B cell (primary cell): ENCODE measurements around the gene TMEM63A. TPM values are rescaled to one million over a fixed set of nuclear protein-coding genes. Genes with fewer than 3 reads are reported as not detected.

Experiments used
- ATAC-seq: fragments of 200-7000 bp; cut with Tn5 transposase; one replicate; pipeline ENCODE4 v1.10.0; 2021; ENCODE audit warnings: low read depth, mild to moderate bottlenecking, moderate number of reproducible peaks, moderate library complexity
- CTCF ChIA-PET: fragments of 350-600 bp; sonication (Branson Sonifier 250); formaldehyde crosslinking; loops from one replicate; lab custom pipeline; 2021; ENCODE audit warnings: antibody characterized with exemption, inconsistent platforms; lab: Charles Lee
- POLR2A ChIA-PET: fragments of 350-600 bp; sonication (Branson Sonifier 250); formaldehyde crosslinking; loops from one replicate; lab custom pipeline; 2021; ENCODE audit warnings: antibody characterized with exemption; lab: Charles Lee
- DNase-seq: peaks from one replicate; pipeline ENCODE4 v3.0.0; 2013
- H2AFZ ChIP-seq: 2 replicates; pipeline ENCODE4 v1.6.1; 2012; ENCODE audit warnings: mild to moderate bottlenecking, low read depth, low read length; ENCODE audit not compliant: insufficient read depth, poor library complexity, severe bottlenecking
- H3K27ac ChIP-seq, 2 donors: 1 replicate in 1 of 2; 2 replicates in 1 of 2; pipeline ENCODE4 v1.5.1; 2012 to 2013; ENCODE audit warnings: low read length in 2 of 2, mild to moderate bottlenecking in 2 of 2, moderate library complexity in 1 of 2
- H3K27me3 ChIP-seq, 4 experiments: fragments of 200-600 bp in 1 of 4; sonication (generic) in 1 of 4; replicated peaks in 1 of 4; 1 replicate in 2 of 4; 2 replicates in 2 of 4; pipeline versions ENCODE4 v1.6.1 to v1.7.0; 2013 to 2016; ENCODE audit warnings: low read length in 3 of 4, mild to moderate bottlenecking in 2 of 4, mixed read lengths in 1 of 4, moderate library complexity in 1 of 4; ENCODE audit not compliant: insufficient read depth in 4 of 4, control insufficient read depth in 3 of 4; ENCODE audit errors: control extremely low read depth in 1 of 4
- H3K36me3 ChIP-seq, 2 experiments: replicated peaks in 1 of 2; 1 replicate in 1 of 2; 2 replicates in 1 of 2; pipeline versions ENCODE4 v1.6.1 to v1.7.1; 2013; ENCODE audit warnings: low read length in 1 of 2; ENCODE audit not compliant: insufficient read depth in 2 of 2, control insufficient read depth in 1 of 2; ENCODE audit errors: control extremely low read depth in 1 of 2, extremely low read depth in 1 of 2
- H3K4me1 ChIP-seq, 2 donors: fragments of 200-600 bp in 1 of 2; sonication (generic) in 1 of 2; 1 replicate in 1 of 2; 2 replicates in 1 of 2; pipeline versions ENCODE4 v1.5.1 to v1.6.1; 2013 to 2017; ENCODE audit warnings: low read length in 2 of 2; ENCODE audit not compliant: control insufficient read depth in 2 of 2, insufficient read depth in 2 of 2
- H3K4me2 ChIP-seq: replicated peaks from 2 replicates; pipeline ENCODE3; 2012; ENCODE audit warnings: mild to moderate bottlenecking, low read depth, low read length; ENCODE audit not compliant: poor library complexity, severe bottlenecking
- H3K4me3 ChIP-seq, 5 experiments: fragments of 200-600 bp in 1 of 5; sonication (generic) in 1 of 5; 1 replicate in 3 of 5; 2 replicates in 2 of 5; pipeline versions ENCODE4 v1.5.1 to v1.7.0; 2011 to 2016; ENCODE audit warnings: low read length in 4 of 5, mild to moderate bottlenecking in 4 of 5, low read depth in 2 of 5, control low read depth in 1 of 5, moderate library complexity in 1 of 5; ENCODE audit not compliant: insufficient read depth in 1 of 5; ENCODE audit errors: control extremely low read depth in 1 of 5, extremely low read depth in 1 of 5
- H3K79me2 ChIP-seq: fragments of 200-600 bp; sonication (generic); one replicate; pipeline ENCODE4 v1.6.0; 2016; ENCODE audit warnings: low read length; ENCODE audit not compliant: control insufficient read depth, insufficient read depth
- H3K9ac ChIP-seq: fragments of 200-600 bp; sonication (generic); 2 replicates; pipeline ENCODE4 v1.6.1; 2017; ENCODE audit warnings: mild to moderate bottlenecking, low read length, moderate library complexity
- H3K9me3 ChIP-seq, 3 donors: one replicate each; pipeline versions ENCODE4 v1.6.1 to v1.7.1; 2013; ENCODE audit warnings: low read length in 2 of 3; ENCODE audit not compliant: control insufficient read depth in 2 of 3, insufficient read depth in 1 of 3; ENCODE audit errors: control extremely low read depth in 1 of 3
- H4K20me1 ChIP-seq: 2 replicates; pipeline ENCODE4 v1.6.0; 2012; ENCODE audit warnings: mild to moderate bottlenecking, low read length; ENCODE audit not compliant: insufficient read depth, control insufficient read depth, poor library complexity, severe bottlenecking
- H3K27ac Mint-ChIP-seq: one replicate; pipeline ENCODE4 v1.8.0; 2021; ENCODE audit warnings: mixed read lengths
- H3K27me3 Mint-ChIP-seq: one replicate; pipeline ENCODE4 v1.8.0; 2021; ENCODE audit warnings: mixed read lengths
- H3K4me1 Mint-ChIP-seq: one replicate; pipeline ENCODE4 v1.8.0; 2021; ENCODE audit warnings: mixed read lengths
- H3K4me3 Mint-ChIP-seq: one replicate; pipeline ENCODE4 v1.8.0; 2021; ENCODE audit warnings: mixed read lengths
- H3K9me3 Mint-ChIP-seq: one replicate; pipeline ENCODE4 v1.8.0; 2022; ENCODE audit warnings: mixed read lengths; ENCODE audit not compliant: insufficient read depth
- CTCF ChIP-seq: fragments of 200-600 bp; IDR thresholded peaks from one replicate; pipeline ENCODE4 v1.8.0; 2022; ENCODE audit warnings: antibody characterized with exemption, mild to moderate bottlenecking
- EZH2 ChIP-seq: IDR thresholded peaks from 2 replicates; pipeline ENCODE4 v1.6.1; 2012; ENCODE audit warnings: borderline replicate concordance, low read depth, mild to moderate bottlenecking, moderate library complexity, low read length; ENCODE audit not compliant: insufficient read depth, poor library complexity, severe bottlenecking
- WGBS: methylation state at CpG from one replicate; pipeline ENCODE4 v1.1.5; 2013; ENCODE audit warnings: missing lambda C conversion rate; ENCODE audit not compliant: insufficient coverage; 5-methylcytosine and 5-hydroxymethylcytosine counted together
- intact Hi-C: fragments of 100-400 bp; cut with micrococcal nuclease; formaldehyde crosslinking; loops from one replicate; pipeline ENCODE4 v1.10.0; 2022
- polyA plus RNA-seq: library from polyadenylated mRNA; depleted of rRNA; stranded (reverse); fragments of >200 nt; gene quantifications from 2 replicates; pipeline ENCODE4 v1.2.3, GENCODE V29; 2012
- total RNA-seq, 2 donors: library from RNA; stranded (reverse); fragments of 120-200 nt in 1 of 2; gene quantifications; 1 replicate in 1 of 2; 2 replicates in 1 of 2; pipeline versions ENCODE4 v1.2.3 to v1.2.4, GENCODE V29; 2013 to 2022

TMEM63A gene
- total and polyA plus RNA-seq, 2 donors (not counting 1 experiment from before 2014, with no cell fraction given): 209 to 238 TPM

- Histone ChIP-seq H3K79me2 (no peaks in the 10 kb centered on the region), H3K27ac (no peak overlapping the region)
- 79% methylated on average over 8 of the region's 8 CpGs for WGBS
These were observed 55.1 kb downstream of the TMEM63A start for GRCh38 chr1:225827076-225827475.

GRCh38 chr1:225825607-225826007 is 56.6 kb downstream of the TMEM63A start:
- H4K20me1 ChIP-seq: no peaks in the 10 kb centered on the region
- H3K9me3 ChIP-seq: no peaks in the 10 kb centered on the region
- TF ChIP-seq CTCF (no peak), EZH2 (no peak)
- H3K4me2 ChIP-seq: no peak overlapping the region
- no peak for DNase-seq
- Mint-ChIP-seq H3K9me3 (no peaks in the 10 kb centered on the region), H3K4me3 (no peak overlapping the region), H3K27me3 (no peaks in the 10 kb centered on the region), H3K4me1 (no peaks in the 10 kb centered on the region), H3K27ac (no peak overlapping the region)
- no peak overlapping the region for H3K27ac ChIP-seq
- intact Hi-C loops: no loop called here
- H3K36me3 ChIP-seq: no peaks in the 10 kb centered on the region
- ChIA-PET CTCF (interaction anchor here (0.5 kb wide), 1 partner anchor 1970 kb away, joined by 3 read pairs; no protein-coding TSS in a partner anchor), POLR2A (no interaction called here)
- no peaks in the 10 kb centered on the region for H3K79me2 ChIP-seq
- no peak overlapping the region for H3K9ac ChIP-seq
- H3K27me3 ChIP-seq: peaks cover 0 to 2% (median 0%) of the 10 kb centered on the region in 4 experiments
- H2AFZ ChIP-seq: no peak overlapping the region
- ATAC-seq: no peak
- WGBS: 76% methylated on average over 5 of the region's 7 CpGs
- no peaks in the 10 kb centered on the region for H3K4me1 ChIP-seq
- H3K4me3 ChIP-seq: no peak overlapping the region

More at GRCh38 chr1:225827076-225827475, 55.1 kb downstream of the TMEM63A start:
- Histone ChIP-seq H2AFZ (no peak overlapping the region), H3K36me3 (no peaks in the 10 kb centered on the region), H3K9ac (no peak overlapping the region), H4K20me1 (no peaks in the 10 kb centered on the region), H3K4me3 (no peak overlapping the region), H3K4me2 (no peak overlapping the region), H3K9me3 (no peaks in the 10 kb centered on the region), H3K27me3 (peaks cover 0 to 2% (median 0%) of the 10 kb centered on the region in 4 experiments), H3K4me1 (no peaks in the 10 kb centered on the region)
- H3K27me3 Mint-ChIP-seq: no peaks in the 10 kb centered on the region
- ChIA-PET POLR2A (no interaction called here), CTCF (interaction anchor here (0.9 kb wide), 1 partner anchor 92 kb away, joined by 3 read pairs; no protein-coding TSS in a partner anchor)
- DNase-seq (no peak), ATAC-seq (no peak)
- intact Hi-C loops: no loop called here
- no peak for TF ChIP-seq EZH2
- TF ChIP-seq CTCF: no peak
- no peaks in the 10 kb centered on the region for H3K4me1 Mint-ChIP-seq
- H3K27ac Mint-ChIP-seq: no peak overlapping the region
- H3K4me3 Mint-ChIP-seq: no peak overlapping the region
- H3K9me3 Mint-ChIP-seq: no peaks in the 10 kb centered on the region
